Measurements from ENCODE around the gene LRWD1. TPM values are rescaled to one million over a fixed set of nuclear protein-coding genes. Genes with fewer than 3 reads are reported as not detected.

LRWD1 gene
- total and polyA plus RNA-seq, 2 of the 4 experiments (the other 2 are of a cell fraction) = 20.3 to 27.2 TPM

DNA sequence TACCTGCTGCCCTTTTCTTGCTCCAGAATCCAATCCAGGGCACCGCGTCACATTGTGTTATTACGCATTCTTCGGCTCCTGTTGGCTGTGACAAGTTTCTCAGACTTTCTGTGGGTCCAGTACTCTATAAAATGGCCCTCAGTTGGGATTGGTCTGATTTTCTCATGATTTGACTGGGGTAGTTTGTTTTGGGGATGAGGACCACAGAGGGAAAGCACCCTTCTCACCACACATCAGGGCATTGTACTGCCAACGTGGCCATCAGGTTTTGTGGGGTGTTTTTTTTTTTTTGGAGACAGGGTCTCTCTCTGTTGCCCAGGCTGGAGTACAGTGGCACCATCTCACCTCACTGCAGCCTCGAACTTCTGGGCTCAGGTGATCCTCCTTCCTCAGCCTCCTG, 48.4 kb upstream of the LRWD1 start:
- H3K18ac ChIP-seq (ENCODE audit: low read depth, low read length) = no peak overlapping the region
- H3K9me3 ChIP-seq (ENCODE audit: control insufficient read depth, insufficient read depth, low read length) = no peaks in the 10 kb centered on the region
- ChIA-PET CTCF (no interaction called here), POLR2A (ENCODE audit: unreplicated experiment) (no interaction called here)
- H4K5ac ChIP-seq (ENCODE audit: low read depth, low read length) = no peak overlapping the region
- no peaks in the 10 kb centered on the region for H3K4me1 ChIP-seq (ENCODE audit: control insufficient read depth, insufficient read depth, low read length)
- in situ Hi-C loops (cut with MboI; ENCODE audit: low sequenced_read_pairs) (no loop called here), intact Hi-C loops (cut with micrococcal nuclease) (no loop called here), dilution Hi-C loops (cut with HindIII; ENCODE audit: low sequenced_read_pairs, unreplicated experiment) (no loop called here)
- peaks cover 33 to 68% of the 10 kb centered on the region in 2 experiments for H3K79me1 ChIP-seq (ENCODE audit: low read depth in 1 of 2, low read length in 2 of 2)
- H2BK5ac ChIP-seq (ENCODE audit: low read depth, low read length, poor library complexity, severe bottlenecking) = no peak overlapping the region
- ATAC-seq (ENCODE audit: low read depth) = no peak
- peaks cover 9% of the 10 kb centered on the region for H4K20me1 ChIP-seq (ENCODE audit: insufficient read depth, low read length)
- H3K4me2 ChIP-seq (ENCODE audit: low read depth, low read length) = no peak overlapping the region
- no peak overlapping the region for H3K27ac ChIP-seq (ENCODE audit: insufficient read depth, low read length)
- H3K4me3 ChIP-seq (ENCODE audit: insufficient read depth, low read depth, low read length) = no peak overlapping the region
- TF ChIP-seq RFX5 (IDR thresholded peaks at IDR 0.05; ENCODE audit: low read depth, low read length) (no peak), RAD21 (IDR thresholded peaks at IDR 0.05; ENCODE audit: low read length) (no peak), BHLHE40 (IDR thresholded peaks at IDR 0.05; ENCODE audit: low read depth, low read length) (no peak), POLR2A (IDR thresholded peaks at IDR 0.05; ENCODE audit: low read depth, low read length) (no peak), MXI1 (IDR thresholded peaks at IDR 0.05; ENCODE audit: borderline replicate concordance, low read depth, low read length) (no peak), CHD1 (IDR thresholded peaks at IDR 0.05; ENCODE audit: low read depth, low read length) (no peak), SMC3 (IDR thresholded peaks at IDR 0.05; ENCODE audit: low read depth, low read length) (no peak), RCOR1 (IDR thresholded peaks at IDR 0.05; ENCODE audit: insufficient replicate concordance, low read length) (no peak), CEBPB (IDR thresholded peaks at IDR 0.05; ENCODE audit: low read depth, low read length) (no peak), NFE2L2 (IDR thresholded peaks at IDR 0.05; ENCODE audit: low read depth, low read length) (no peak), FOS (IDR thresholded peaks at IDR 0.05; ENCODE audit: low read depth, low read length) (no peak), MAFK (IDR thresholded peaks at IDR 0.05; ENCODE audit: low read depth, low read length) (no peak), MAZ (IDR thresholded peaks at IDR 0.05; ENCODE audit: borderline replicate concordance, low read depth, low read length) (no peak)
- TF ChIP-seq, protein P1, sequence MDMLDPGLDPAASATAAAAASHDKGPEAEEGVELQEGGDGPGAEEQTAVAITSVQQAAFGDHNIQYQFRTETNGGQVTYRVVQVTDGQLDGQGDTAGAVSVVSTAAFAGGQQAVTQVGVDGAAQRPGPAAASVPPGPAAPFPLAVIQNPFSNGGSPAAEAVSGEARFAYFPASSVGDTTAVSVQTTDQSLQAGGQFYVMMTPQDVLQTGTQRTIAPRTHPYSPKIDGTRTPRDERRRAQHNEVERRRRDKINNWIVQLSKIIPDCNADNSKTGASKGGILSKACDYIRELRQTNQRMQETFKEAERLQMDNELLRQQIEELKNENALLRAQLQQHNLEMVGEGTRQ (IDR thresholded peaks at IDR 0.05; ENCODE audit: low read depth, low read length) = no peak
- TF ChIP-seq, protein P2, sequence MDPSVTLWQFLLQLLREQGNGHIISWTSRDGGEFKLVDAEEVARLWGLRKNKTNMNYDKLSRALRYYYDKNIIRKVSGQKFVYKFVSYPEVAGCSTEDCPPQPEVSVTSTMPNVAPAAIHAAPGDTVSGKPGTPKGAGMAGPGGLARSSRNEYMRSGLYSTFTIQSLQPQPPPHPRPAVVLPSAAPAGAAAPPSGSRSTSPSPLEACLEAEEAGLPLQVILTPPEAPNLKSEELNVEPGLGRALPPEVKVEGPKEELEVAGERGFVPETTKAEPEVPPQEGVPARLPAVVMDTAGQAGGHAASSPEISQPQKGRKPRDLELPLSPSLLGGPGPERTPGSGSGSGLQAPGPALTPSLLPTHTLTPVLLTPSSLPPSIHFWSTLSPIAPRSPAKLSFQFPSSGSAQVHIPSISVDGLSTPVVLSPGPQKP (IDR thresholded peaks at IDR 0.05; ENCODE audit: borderline replicate concordance, low read depth, low read length) = no peak
- TF ChIP-seq, protein P3, sequence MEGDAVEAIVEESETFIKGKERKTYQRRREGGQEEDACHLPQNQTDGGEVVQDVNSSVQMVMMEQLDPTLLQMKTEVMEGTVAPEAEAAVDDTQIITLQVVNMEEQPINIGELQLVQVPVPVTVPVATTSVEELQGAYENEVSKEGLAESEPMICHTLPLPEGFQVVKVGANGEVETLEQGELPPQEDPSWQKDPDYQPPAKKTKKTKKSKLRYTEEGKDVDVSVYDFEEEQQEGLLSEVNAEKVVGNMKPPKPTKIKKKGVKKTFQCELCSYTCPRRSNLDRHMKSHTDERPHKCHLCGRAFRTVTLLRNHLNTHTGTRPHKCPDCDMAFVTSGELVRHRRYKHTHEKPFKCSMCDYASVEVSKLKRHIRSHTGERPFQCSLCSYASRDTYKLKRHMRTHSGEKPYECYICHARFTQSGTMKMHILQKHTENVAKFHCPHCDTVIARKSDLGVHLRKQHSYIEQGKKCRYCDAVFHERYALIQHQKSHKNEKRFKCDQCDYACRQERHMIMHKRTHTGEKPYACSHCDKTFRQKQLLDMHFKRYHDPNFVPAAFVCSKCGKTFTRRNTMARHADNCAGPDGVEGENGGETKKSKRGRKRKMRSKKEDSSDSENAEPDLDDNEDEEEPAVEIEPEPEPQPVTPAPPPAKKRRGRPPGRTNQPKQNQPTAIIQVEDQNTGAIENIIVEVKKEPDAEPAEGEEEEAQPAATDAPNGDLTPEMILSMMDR (conservative IDR thresholded peaks at IDR 0.05; ENCODE audit: low read depth, low read length) = no peak
- WGBS, 2 experiments (ENCODE audit: extremely low coverage in 2 of 2, insufficient read length in 1 of 2) = no CpG with 5 or more reads among the region's 6 CpGs
- H3K4ac ChIP-seq (ENCODE audit: low read depth, low read length) = no peak overlapping the region
- no peak overlapping the region for H3K9ac ChIP-seq (ENCODE audit: low read depth, low read length)
- H3K56ac ChIP-seq (ENCODE audit: extremely low read depth, insufficient read depth, low read length) = no peak overlapping the region
- no peak overlapping the region for H2BK15ac ChIP-seq (ENCODE audit: low read depth, low read length)
- H4K8ac ChIP-seq (ENCODE audit: low read depth in 2 of 2, low read length in 2 of 2) = no peak overlapping the region
- no peak overlapping the region for H3K23ac ChIP-seq (ENCODE audit: low read depth, low read length)
- peaks cover 3% of the 10 kb centered on the region; the same call in 1 of the 2 replicates for H3K9me1 ChIP-seq (ENCODE audit: insufficient read depth, low read length)
- no peak overlapping the region for H3K14ac ChIP-seq (replicated peaks; ENCODE audit: low read depth, low read length)
- H2BK20ac ChIP-seq (ENCODE audit: low read depth, low read length) = no peak overlapping the region
- no peak overlapping the region for H4K91ac ChIP-seq (ENCODE audit: insufficient read depth, low read depth, low read length)
- no peaks in the 10 kb centered on the region for H3K27me3 ChIP-seq (ENCODE audit: control insufficient read depth, insufficient read depth, low read length)
- no peak for DNase-seq
- peaks cover 53% of the 10 kb centered on the region for H3K36me3 ChIP-seq (ENCODE audit: control insufficient read depth, insufficient read depth, low read length)
- no peak overlapping the region for H2BK120ac ChIP-seq (ENCODE audit: low read depth, low read length)
- H2AK5ac ChIP-seq (ENCODE audit: low read depth, low read length) = no peak overlapping the region
- no peak overlapping the region for H2AK9ac ChIP-seq (replicated peaks; ENCODE audit: low read depth, low read length, poor library complexity)
- no TSS peak for BruUV-seq (replicated peaks)
- H2AFZ ChIP-seq (replicated peaks; ENCODE audit: low read length, poor library complexity) = no peak overlapping the region

Data from IMR-90 (cell line).